Measurements from ENCODE around the gene SLC12A2. TPM values are rescaled to one million over a fixed set of nuclear protein-coding genes. Genes with fewer than 3 reads are reported as not detected.

Gene SLC12A2
- total RNA-seq (10 to 100 TPM; 15.2 to 20.4 (median 16.8) TPM), polyA plus RNA-seq (1 to 10 TPM; 2.0 to 2.7 (median 2.1) TPM)
- long read RNA-seq, donor 1, full-length matches to known transcripts = 1 of 1 reads
- long read RNA-seq, donor 1, partial matches to known transcripts = 0 of 1 reads
- long read RNA-seq, donor 1, other reads (novel, unspliced or antisense) = 0 of 1 reads
- long read RNA-seq, donor 2, partial matches to known transcripts = 12 of 12 reads
- long read RNA-seq, donor 2, other reads (novel, unspliced or antisense) = 0 of 12 reads

DNA sequence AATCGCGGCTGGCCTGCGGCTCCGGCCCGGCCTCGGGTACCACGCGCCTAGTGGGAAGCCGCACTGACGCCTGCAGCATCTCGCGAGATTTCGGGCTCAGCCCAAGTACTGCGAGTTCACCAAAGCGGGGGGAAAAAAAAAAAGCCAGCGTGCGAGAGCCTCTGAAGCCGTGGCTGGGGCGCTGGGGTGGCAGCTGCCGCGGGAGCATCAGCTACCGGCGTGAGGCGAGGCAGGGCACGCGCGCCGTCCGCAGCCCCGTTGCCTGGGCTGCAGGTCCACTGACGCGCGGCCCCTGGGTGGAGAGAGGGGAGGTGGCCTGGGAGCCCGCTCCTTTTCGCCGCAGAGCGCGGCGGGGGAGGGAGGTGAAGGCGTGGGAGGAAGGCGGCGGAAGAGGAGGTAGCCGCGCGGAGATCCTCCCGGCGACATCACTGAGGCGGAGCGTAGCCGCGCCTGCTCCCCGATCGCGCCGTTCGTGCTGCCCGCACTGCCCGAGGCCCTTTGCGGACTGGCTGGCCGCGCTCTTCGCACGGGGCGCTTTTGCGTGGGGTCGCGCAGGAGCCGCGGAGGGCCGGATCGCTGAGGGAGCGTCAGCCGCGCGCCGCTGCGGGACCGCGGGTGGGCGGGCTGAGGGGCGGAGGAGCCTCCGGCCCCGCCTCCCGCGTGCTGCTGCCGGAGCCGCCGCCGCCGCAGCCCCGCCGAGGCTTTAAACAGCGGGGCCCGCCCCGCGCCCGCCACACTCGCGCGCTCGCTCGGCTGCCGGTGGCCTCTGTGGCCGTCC lies at the start of gene SLC12A2:
Gene SLC12A2 (plus strand): TSS at position 734 of the 778 bp plus-strand sequence. CDS start 189 bp downstream, outside the sequence.
- Histone ChIP-seq H3K4me1 (peaks cover 22 to 78% (median 60%) of the 10 kb centered on the region in 6 donors), H3K4me3 (peak within 1 kb of the TSS; percentile 53 to 94 (median 85)), H3K27me3 (replicated peaks in 1 of 7) (no peaks in the 10 kb centered on the region), H3K9me3 (no peaks in the 10 kb centered on the region), H3K27ac (peak within 1 kb of the TSS; percentile 84 to 99 (median 96)), H3K36me3 (no peaks in the 10 kb centered on the region)
- DNase-seq = peak; percentile 98
- intact Hi-C loops (cut with DNase I; ENCODE audit: low total_unique reads) = no loop called here
- WGBS, 5 donors = 0 to 1% (median 0%) methylated on average over 15 to 104 of the region's 104 CpGs
- TF ChIP-seq POLR2A (IDR thresholded peaks at IDR 0.05) = peak; percentile 16 to 69 (median 37)
- TF ChIP-seq POLR2AphosphoS5 (IDR thresholded peaks at IDR 0.05) = peak; percentile 83 to 91 (median 89)
- TF ChIP-seq, protein P1, sequence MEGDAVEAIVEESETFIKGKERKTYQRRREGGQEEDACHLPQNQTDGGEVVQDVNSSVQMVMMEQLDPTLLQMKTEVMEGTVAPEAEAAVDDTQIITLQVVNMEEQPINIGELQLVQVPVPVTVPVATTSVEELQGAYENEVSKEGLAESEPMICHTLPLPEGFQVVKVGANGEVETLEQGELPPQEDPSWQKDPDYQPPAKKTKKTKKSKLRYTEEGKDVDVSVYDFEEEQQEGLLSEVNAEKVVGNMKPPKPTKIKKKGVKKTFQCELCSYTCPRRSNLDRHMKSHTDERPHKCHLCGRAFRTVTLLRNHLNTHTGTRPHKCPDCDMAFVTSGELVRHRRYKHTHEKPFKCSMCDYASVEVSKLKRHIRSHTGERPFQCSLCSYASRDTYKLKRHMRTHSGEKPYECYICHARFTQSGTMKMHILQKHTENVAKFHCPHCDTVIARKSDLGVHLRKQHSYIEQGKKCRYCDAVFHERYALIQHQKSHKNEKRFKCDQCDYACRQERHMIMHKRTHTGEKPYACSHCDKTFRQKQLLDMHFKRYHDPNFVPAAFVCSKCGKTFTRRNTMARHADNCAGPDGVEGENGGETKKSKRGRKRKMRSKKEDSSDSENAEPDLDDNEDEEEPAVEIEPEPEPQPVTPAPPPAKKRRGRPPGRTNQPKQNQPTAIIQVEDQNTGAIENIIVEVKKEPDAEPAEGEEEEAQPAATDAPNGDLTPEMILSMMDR (IDR thresholded peaks at IDR 0.05 in 8 of 11, conservative IDR thresholded peaks at IDR 0.05 in 3 of 11) = peak in 5 of 11 experiments; percentile 10 to 51 (median 38)

DNA sequence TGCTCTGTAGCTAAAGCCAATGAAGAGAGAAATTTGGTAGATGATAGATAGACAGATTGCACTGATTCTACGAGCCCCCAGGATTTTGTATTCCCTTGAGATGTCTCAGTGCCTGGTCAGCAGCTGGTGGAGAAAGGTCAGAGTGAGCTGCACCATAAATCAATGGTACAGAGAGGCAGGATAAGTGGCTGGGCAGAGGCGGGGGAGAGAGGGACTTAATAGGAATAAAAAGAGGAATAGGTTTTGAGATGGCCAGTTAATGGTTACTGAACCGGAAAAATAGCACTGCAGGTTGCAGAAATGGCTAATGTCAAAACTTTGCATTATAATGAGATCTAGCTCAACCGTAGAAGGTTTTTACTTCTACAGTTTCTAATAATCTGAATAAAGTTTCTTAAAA lies 47.9 kb upstream of the SLC12A2 start:
- Histone ChIP-seq H3K4me1 (peaks cover 0 to 11% (median 0%) of the 10 kb centered on the region in 6 donors), H3K36me3 (peaks cover 0 to 18% (median 0%) of the 10 kb centered on the region in 6 donors), H3K4me3 (no peak overlapping the region), H3K9me3 (peaks cover 0 to 23% (median 17%) of the 10 kb centered on the region in 8 donors), H3K27me3 (replicated peaks in 1 of 7) (no peaks in the 10 kb centered on the region), H3K27ac (no peak overlapping the region)
- 85 to 90% (median 87%) methylated on average over 4 of the region's 4 CpGs for WGBS, 5 donors
- intact Hi-C loops (cut with DNase I; ENCODE audit: low total_unique reads) = no loop called here
- DNase-seq = no peak
- TF ChIP-seq, protein P1 (IDR thresholded peaks at IDR 0.05 in 8 of 11, conservative IDR thresholded peaks at IDR 0.05 in 3 of 11) = no peak
- no peak for TF ChIP-seq POLR2A (IDR thresholded peaks at IDR 0.05)
- TF ChIP-seq POLR2AphosphoS5 (IDR thresholded peaks at IDR 0.05) = no peak

DNA sequence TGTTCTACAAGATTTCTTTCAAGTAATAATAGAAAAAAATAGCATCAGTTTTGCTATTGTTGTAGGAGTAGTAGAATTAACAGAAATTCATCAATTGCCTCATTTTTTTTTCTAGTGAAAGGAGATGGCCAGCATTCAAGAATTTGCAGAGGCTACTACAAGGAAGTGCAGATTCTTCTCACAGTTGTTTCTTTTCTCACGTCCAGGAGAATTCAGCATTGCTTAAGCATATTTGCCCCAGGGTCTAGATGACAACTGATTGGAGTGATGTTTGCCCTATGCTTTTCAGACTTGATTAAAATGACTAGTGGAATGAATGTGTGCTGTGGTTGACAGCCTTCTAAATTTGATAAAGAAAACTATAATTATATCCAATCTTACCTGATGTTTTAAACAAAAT lies 46.6 kb upstream of the SLC12A2 start:
- Histone ChIP-seq H3K27ac (no peak overlapping the region), H3K27me3 (replicated peaks in 1 of 7) (no peaks in the 10 kb centered on the region), H3K4me3 (no peak overlapping the region), H3K4me1 (peaks cover 0 to 11% (median 0%) of the 10 kb centered on the region in 6 donors), H3K36me3 (peaks cover 0 to 7% (median 0%) of the 10 kb centered on the region in 6 donors), H3K9me3 (peaks cover 0 to 15% (median 6%) of the 10 kb centered on the region in 8 donors)
- intact Hi-C loops (cut with DNase I; ENCODE audit: low total_unique reads) = no loop called here
- TF ChIP-seq, protein P1 (IDR thresholded peaks at IDR 0.05 in 8 of 11, conservative IDR thresholded peaks at IDR 0.05 in 3 of 11) = no peak
- TF ChIP-seq POLR2A (IDR thresholded peaks at IDR 0.05) = no peak
- TF ChIP-seq POLR2AphosphoS5 (IDR thresholded peaks at IDR 0.05) = no peak
- 62 to 78% (median 68%) methylated on average over 1 of the region's 1 CpG for WGBS, 5 donors
- no peak for DNase-seq

GRCh38 chr5:128038643-128039042 lies 44.9 kb upstream of the SLC12A2 start:
- intact Hi-C loops (cut with DNase I; ENCODE audit: low total_unique reads) = no loop called here
- H3K36me3 ChIP-seq = peaks cover 0 to 23% (median 0%) of the 10 kb centered on the region in 6 donors
- H3K9me3 ChIP-seq = peaks cover 0 to 6% (median 0%) of the 10 kb centered on the region in 8 donors
- TF ChIP-seq POLR2AphosphoS5 (IDR thresholded peaks at IDR 0.05) = no peak
- TF ChIP-seq, protein P1 (IDR thresholded peaks at IDR 0.05 in 8 of 11, conservative IDR thresholded peaks at IDR 0.05 in 3 of 11) = no peak
- TF ChIP-seq POLR2A (IDR thresholded peaks at IDR 0.05) = no peak
- no peak overlapping the region for H3K4me3 ChIP-seq
- no peaks in the 10 kb centered on the region for H3K27me3 ChIP-seq (replicated peaks in 1 of 7)
- no peak for DNase-seq
- no peak overlapping the region for H3K27ac ChIP-seq
- H3K4me1 ChIP-seq = peaks cover 0 to 11% (median 0%) of the 10 kb centered on the region in 6 donors
